NCI-H1436 treated with DMSO at 0.1 percent for 48 hours (cell line): ENCODE measurements around the gene CDRT15L2.
"Not testable (repeated sequence)": the region's sequence is repeated elsewhere in the genome, so short reads cannot be mapped to it uniquely, and the experiment has no call there.

ENCODE experiments used
- DNase-seq: peaks from one replicate; lab custom pipeline; 2025; lab: John Stamatoyannopoulos, UW

CDRT15L2 gene

GRCh38 chr17:20579424-20579823, at the start of gene CDRT15L2:
TSS of gene CDRT15L2 (plus strand) at chr17:20579724. CDS start at chr17:20579744, 20 bp downstream.
- DNase-seq: not testable (repeated sequence)

- not testable (repeated sequence) for DNase-seq
Measured at GRCh38 chr17:20530104-20530503, 49.4 kb upstream of the CDRT15L2 start.

GRCh38 chr17:20532544-20533090, 46.9 kb upstream of the CDRT15L2 start:
- DNase-seq: not testable (repeated sequence)

- not testable (repeated sequence) for DNase-seq
Measured at GRCh38 chr17:20533206-20533605, 46.3 kb upstream of the CDRT15L2 start.

GRCh38 chr17:20534711-20535550, 44.6 kb upstream of the CDRT15L2 start:
- peak; percentile 82 for DNase-seq

- DNase-seq: not testable (repeated sequence)
Measured at GRCh38 chr17:20540414-20540813, 39.1 kb upstream of the CDRT15L2 start.

- DNase-seq: not testable (repeated sequence)
Measured at GRCh38 chr17:20540865-20541264, 38.7 kb upstream of the CDRT15L2 start.

GRCh38 chr17:20541853-20542546, 37.5 kb upstream of the CDRT15L2 start:
- DNase-seq: not testable (repeated sequence)

GRCh38 chr17:20547923-20548322, 31.6 kb upstream of the CDRT15L2 start:
- not testable (repeated sequence) for DNase-seq

- DNase-seq: not testable (repeated sequence)
Measured at GRCh38 chr17:20552920-20553319, 26.6 kb upstream of the CDRT15L2 start.

GRCh38 chr17:20554728-20555127, 24.8 kb upstream of the CDRT15L2 start:
- not testable (repeated sequence) for DNase-seq

GRCh38 chr17:20555135-20556010, 24.2 kb upstream of the CDRT15L2 start:
- DNase-seq: not testable (repeated sequence)

- not testable (repeated sequence) for DNase-seq
Measured at GRCh38 chr17:20558096-20558495, 21.4 kb upstream of the CDRT15L2 start.

- not testable (repeated sequence) for DNase-seq
Measured at GRCh38 chr17:20559018-20559417, 20.5 kb upstream of the CDRT15L2 start.

GRCh38 chr17:20562587-20562986, 16.9 kb upstream of the CDRT15L2 start:
- no peak for DNase-seq

GRCh38 chr17:20565245-20565644, 14.3 kb upstream of the CDRT15L2 start:
- DNase-seq: not testable (repeated sequence)

- DNase-seq: no peak
Measured at GRCh38 chr17:20565711-20566110, 13.8 kb upstream of the CDRT15L2 start.

GRCh38 chr17:20566736-20567135, 12.8 kb upstream of the CDRT15L2 start:
- DNase-seq: not testable (repeated sequence)

GRCh38 chr17:20567421-20567820, 12.1 kb upstream of the CDRT15L2 start:
- DNase-seq: not testable (repeated sequence)

GRCh38 chr17:20568604-20569003, 10.9 kb upstream of the CDRT15L2 start:
- not testable (repeated sequence) for DNase-seq

- DNase-seq: not testable (repeated sequence)
Measured at GRCh38 chr17:20571653-20572052, 7.9 kb upstream of the CDRT15L2 start.

GRCh38 chr17:20573216-20573615, 6.3 kb upstream of the CDRT15L2 start:
- not testable (repeated sequence) for DNase-seq
